HG03520 (cell line): Measurements from ENCODE around the gene KHDC1.
"Not testable (repeated sequence)": the region's sequence is repeated elsewhere in the genome, so short reads cannot be mapped to it uniquely, and the experiment has no call there.

Experiments
- ATAC-seq: cut with Tn5 transposase; IDR thresholded peaks from one replicate; pipeline ENCODE4 v1.9.1; 2021; ENCODE audit warnings: mild to moderate bottlenecking, moderate library complexity; ENCODE audit not compliant: unreplicated experiment

The KHDC1 gene

GRCh38 chr6:73252703-73253102 lies 10.3 kb downstream of the KHDC1 start:
- ATAC-seq: no peak

GRCh38 chr6:73250016-73250415 lies 13.0 kb downstream of the KHDC1 start:
- ATAC-seq: no peak

GRCh38 chr6:73248192-73248903 lies 14.6 kb downstream of the KHDC1 start:
- no peak for ATAC-seq

- ATAC-seq: no peak
Observed at GRCh38 chr6:73242001-73242400, 21.0 kb downstream of the KHDC1 start.

GRCh38 chr6:73240730-73241129 lies 22.3 kb downstream of the KHDC1 start:
- no peak for ATAC-seq

- no peak for ATAC-seq
Observed at GRCh38 chr6:73236144-73236750, 26.7 kb downstream of the KHDC1 start.

GRCh38 chr6:73234733-73235132 lies 28.3 kb downstream of the KHDC1 start:
- no peak for ATAC-seq

GRCh38 chr6:73233971-73234370 lies 29.0 kb downstream of the KHDC1 start:
- not testable (repeated sequence) for ATAC-seq

GRCh38 chr6:73233048-73233447 lies 29.9 kb downstream of the KHDC1 start:
- no peak for ATAC-seq

- peak; percentile 44 for ATAC-seq
Observed at GRCh38 chr6:73231986-73232391, 31.0 kb downstream of the KHDC1 start.

GRCh38 chr6:73227606-73228255 lies 35.3 kb downstream of the KHDC1 start:
- ATAC-seq: no peak

- no peak for ATAC-seq
Observed at GRCh38 chr6:73225396-73225795, 37.6 kb downstream of the KHDC1 start, which contains the start of gene KHDC1L. Gene KHDC1L, minus strand, starts transcription at chr6:73225496. Its CDS starts 88 bp downstream, at chr6:73225408.

GRCh38 chr6:73216859-73217258 lies 46.1 kb downstream of the KHDC1 start:
- ATAC-seq: no peak

GRCh38 chr6:73209117-73209516 lies 53.9 kb downstream of the KHDC1 start:
- no peak for ATAC-seq

GRCh38 chr6:73207221-73207837 lies 55.7 kb downstream of the KHDC1 start:
- ATAC-seq: no peak

GRCh38 chr6:73204252-73204651 lies 58.7 kb downstream of the KHDC1 start:
- ATAC-seq: no peak

GRCh38 chr6:73203098-73203497 lies 59.9 kb downstream of the KHDC1 start:
- ATAC-seq: no peak

- ATAC-seq: no peak
Observed at GRCh38 chr6:73200735-73201134, 62.3 kb downstream of the KHDC1 start.

GRCh38 chr6:73200247-73200646 lies 62.7 kb downstream of the KHDC1 start:
- no peak for ATAC-seq

GRCh38 chr6:73194744-73195143 lies 68.3 kb downstream of the KHDC1 start:
- ATAC-seq: no peak

- not testable (repeated sequence) for ATAC-seq
Observed at GRCh38 chr6:73193302-73193701, 69.7 kb downstream of the KHDC1 start.
